ENCODE data around the gene GLRX5. TPM values are rescaled to one million over a fixed set of nuclear protein-coding genes. Genes with fewer than 3 reads are reported as not detected.

The GLRX5 gene
- total RNA-seq, 1 donor from 2014 or later = 39.4 TPM

DNA sequence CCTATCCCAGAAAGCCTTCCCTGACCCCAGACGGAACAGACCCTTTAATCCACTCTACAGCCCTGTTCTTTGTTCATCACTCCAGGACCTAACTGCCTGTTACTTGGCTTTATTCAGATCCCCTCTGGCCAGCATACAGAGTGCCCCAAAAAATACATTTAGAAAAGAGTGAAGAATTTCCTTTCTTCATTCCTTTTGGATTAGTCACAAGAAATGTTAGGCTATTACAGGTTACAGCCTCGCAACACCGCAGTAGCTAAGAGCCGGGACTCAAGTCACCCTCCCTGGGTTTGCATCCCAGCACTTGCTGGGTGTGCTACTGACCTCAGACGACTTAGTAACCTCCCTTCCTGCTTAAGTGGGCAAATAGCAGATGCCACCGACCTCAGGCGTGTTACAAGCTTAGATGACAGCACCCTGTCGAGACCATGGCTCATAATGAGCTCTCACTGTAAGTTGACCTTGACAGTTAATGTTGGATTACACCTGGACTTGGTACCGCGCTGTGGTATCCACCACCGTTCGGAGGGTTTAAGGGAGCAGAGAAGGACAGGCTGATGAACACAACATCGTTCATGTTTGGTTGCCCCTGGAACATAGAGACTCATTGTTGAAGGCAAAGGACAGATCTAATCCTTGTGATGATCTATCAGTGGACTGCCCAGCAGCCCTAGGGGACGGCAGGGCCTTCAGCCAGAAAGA, 12.9 kb downstream of the GLRX5 start:
- intact Hi-C loops (cut with micrococcal nuclease) = no loop called here
- Mint-ChIP-seq H3K27me3 (ENCODE audit: low read depth) (no peaks in the 10 kb centered on the region), H3K27ac (no peak overlapping the region), H3K4me1 (ENCODE audit: low read depth) (peaks cover 8% of the 10 kb centered on the region), H3K4me3 (ENCODE audit: low read depth) (no peak overlapping the region), H3K9me3 (no peaks in the 10 kb centered on the region), H3K36me3 (ENCODE audit: low read depth) (peaks cover 12% of the 10 kb centered on the region)
- no peak for DNase-seq (ENCODE audit: low spot score)

DNA sequence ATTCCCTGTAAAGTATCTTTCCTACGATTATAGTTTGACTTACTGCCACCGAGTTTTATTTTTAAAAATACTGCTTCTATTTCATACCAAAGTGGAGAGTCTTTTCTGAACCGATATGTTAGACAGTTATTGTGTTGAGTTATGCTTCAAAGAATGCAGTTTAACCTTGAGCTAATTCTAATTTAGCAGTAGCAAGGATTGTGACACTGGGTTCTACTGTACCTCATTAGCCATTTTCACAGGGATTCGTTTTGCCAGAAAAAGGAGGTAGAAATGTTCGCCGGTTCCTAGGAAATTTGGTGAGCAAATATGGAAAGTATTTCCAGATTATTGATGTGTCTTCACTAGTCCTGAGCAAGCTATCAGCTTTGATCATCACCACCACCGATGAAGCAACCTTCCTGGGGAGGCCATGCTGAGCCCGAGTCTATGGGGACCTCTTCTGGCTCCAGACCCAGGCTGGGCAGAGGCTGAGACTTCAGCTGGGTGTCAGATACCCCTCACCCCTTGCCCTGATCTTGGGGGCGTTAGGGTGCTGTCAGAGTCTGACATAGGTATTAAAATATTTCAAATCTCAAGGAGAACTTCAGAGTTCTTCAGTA, 13.6 kb downstream of the GLRX5 start:
- intact Hi-C loops (cut with micrococcal nuclease) = no loop called here
- Mint-ChIP-seq H3K36me3 (ENCODE audit: low read depth) (peaks cover 12% of the 10 kb centered on the region), H3K27me3 (ENCODE audit: low read depth) (no peaks in the 10 kb centered on the region), H3K9me3 (no peaks in the 10 kb centered on the region), H3K4me3 (ENCODE audit: low read depth) (no peak overlapping the region), H3K27ac (no peak overlapping the region), H3K4me1 (ENCODE audit: low read depth) (peaks cover 8% of the 10 kb centered on the region)
- DNase-seq (ENCODE audit: low spot score) = no peak

DNA sequence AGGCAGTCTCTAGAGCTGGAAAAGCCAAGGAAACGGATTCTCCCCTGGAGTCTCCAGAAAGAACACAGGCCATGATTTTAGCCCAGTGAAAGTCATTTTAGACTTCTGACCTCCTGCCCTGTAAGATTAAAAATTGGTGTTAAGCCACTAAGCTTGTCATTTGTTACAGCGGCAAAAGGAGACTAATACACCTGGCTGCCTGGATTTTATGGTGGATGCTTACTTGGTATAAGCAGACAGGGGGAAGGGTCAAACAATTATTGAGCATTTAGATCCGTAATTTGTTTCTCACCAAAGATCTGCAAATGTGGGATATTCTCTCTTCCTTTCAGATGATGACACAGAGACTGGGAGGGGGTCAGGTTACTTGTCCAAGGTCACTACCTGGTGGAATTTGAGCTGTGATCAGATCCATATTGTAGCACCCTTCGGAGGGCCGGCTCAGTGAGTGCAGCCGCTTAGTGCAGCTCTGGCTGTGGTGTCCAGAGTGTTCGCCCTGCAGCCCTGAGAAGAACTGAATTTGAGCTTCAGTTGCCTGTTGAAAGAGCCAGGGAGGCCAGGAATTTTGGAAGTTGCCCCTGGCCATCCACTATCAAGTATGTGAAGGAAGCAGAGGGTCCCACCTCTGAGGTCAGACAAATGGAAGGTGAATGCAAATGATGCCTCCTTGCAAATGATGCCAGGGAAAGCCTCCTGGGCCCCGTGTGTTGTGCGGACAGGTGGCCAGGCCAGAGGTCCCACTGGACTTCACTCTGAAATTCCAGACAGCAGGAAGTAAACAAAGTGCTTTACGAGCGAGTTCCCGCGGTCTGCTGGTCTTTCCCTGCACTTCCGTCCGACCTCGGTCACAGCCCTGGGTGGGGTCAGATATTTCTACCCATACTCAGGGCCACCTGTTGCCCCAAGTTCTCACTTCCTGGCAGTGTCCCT, 15.1 kb downstream of the GLRX5 start:
- peaks cover 5% of the 10 kb centered on the region for H3K4me1 Mint-ChIP-seq (ENCODE audit: low read depth)
- peaks cover 7% of the 10 kb centered on the region for H3K36me3 Mint-ChIP-seq (ENCODE audit: low read depth)
- H3K4me3 Mint-ChIP-seq (ENCODE audit: low read depth) = no peak overlapping the region
- H3K9me3 Mint-ChIP-seq = no peaks in the 10 kb centered on the region
- DNase-seq (ENCODE audit: low spot score) = no peak
- intact Hi-C loops (cut with micrococcal nuclease) = no loop called here
- no peaks in the 10 kb centered on the region for H3K27me3 Mint-ChIP-seq (ENCODE audit: low read depth)
- no peak overlapping the region for H3K27ac Mint-ChIP-seq

- Mint-ChIP-seq H3K4me3 (ENCODE audit: low read depth) (no peak overlapping the region), H3K27ac (no peak overlapping the region)
- DNase-seq (ENCODE audit: low spot score) = no peak
These were observed 16.6 kb downstream of the GLRX5 start for GRCh38 chr14:95551435-95551834.

DNA sequence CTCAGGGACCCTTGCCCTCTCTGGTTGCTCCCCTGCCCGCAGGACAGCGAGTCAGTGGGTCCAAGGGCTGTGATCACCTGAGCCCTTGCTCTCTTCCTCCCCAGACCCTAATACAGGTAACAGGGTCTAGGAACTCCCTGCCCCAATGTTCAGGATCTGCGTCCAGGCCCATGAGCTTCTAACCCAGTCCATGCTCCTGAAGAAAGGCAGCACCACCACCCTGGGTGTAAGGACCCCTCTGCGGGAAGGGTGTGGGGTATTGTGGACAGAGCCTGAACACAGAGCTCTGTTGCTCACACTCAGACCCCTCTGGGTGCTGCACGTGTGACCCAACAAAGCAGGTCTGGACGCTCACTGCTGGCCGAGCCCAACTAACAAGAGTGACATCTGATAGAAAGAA, 18.3 kb downstream of the GLRX5 start:
- Mint-ChIP-seq H3K36me3 (ENCODE audit: low read depth) (no peaks in the 10 kb centered on the region), H3K9me3 (no peaks in the 10 kb centered on the region), H3K4me3 (ENCODE audit: low read depth) (no peak overlapping the region), H3K4me1 (ENCODE audit: low read depth) (no peaks in the 10 kb centered on the region), H3K27me3 (ENCODE audit: low read depth) (no peaks in the 10 kb centered on the region), H3K27ac (no peak overlapping the region)
- intact Hi-C loops (cut with micrococcal nuclease) = no loop called here
- no peak for DNase-seq (ENCODE audit: low spot score)

More at GRCh38 chr14:95551435-95551834, 16.6 kb downstream of the GLRX5 start:
- Mint-ChIP-seq H3K4me1 (ENCODE audit: low read depth) (no peaks in the 10 kb centered on the region), H3K36me3 (ENCODE audit: low read depth) (no peaks in the 10 kb centered on the region), H3K27me3 (ENCODE audit: low read depth) (no peaks in the 10 kb centered on the region), H3K9me3 (no peaks in the 10 kb centered on the region)
- intact Hi-C loops (cut with micrococcal nuclease) = no loop called here

- no peaks in the 10 kb centered on the region for H3K36me3 Mint-ChIP-seq (ENCODE audit: low read depth)
- no peak for DNase-seq (ENCODE audit: low spot score)
- no peak overlapping the region for H3K27ac Mint-ChIP-seq
These were observed 20.2 kb downstream of the GLRX5 start for GRCh38 chr14:95555053-95555452.

GRCh38 chr14:95557291-95557690, 22.4 kb downstream of the GLRX5 start:
- H3K4me3 Mint-ChIP-seq (ENCODE audit: low read depth) = no peak overlapping the region
- no peaks in the 10 kb centered on the region for H3K36me3 Mint-ChIP-seq (ENCODE audit: low read depth)
- H3K4me1 Mint-ChIP-seq (ENCODE audit: low read depth) = peaks cover 2% of the 10 kb centered on the region
- DNase-seq (ENCODE audit: low spot score) = no peak
- no peak overlapping the region for H3K27ac Mint-ChIP-seq
- H3K27me3 Mint-ChIP-seq (ENCODE audit: low read depth) = peaks cover 6% of the 10 kb centered on the region
- no peaks in the 10 kb centered on the region for H3K9me3 Mint-ChIP-seq
- intact Hi-C loops (cut with micrococcal nuclease) = no loop called here

More at GRCh38 chr14:95555053-95555452, 20.2 kb downstream of the GLRX5 start:
- no peak overlapping the region for H3K4me3 Mint-ChIP-seq (ENCODE audit: low read depth)
- no peaks in the 10 kb centered on the region for H3K4me1 Mint-ChIP-seq (ENCODE audit: low read depth)
- H3K27me3 Mint-ChIP-seq (ENCODE audit: low read depth) = no peaks in the 10 kb centered on the region
- intact Hi-C loops (cut with micrococcal nuclease) = no loop called here
- no peaks in the 10 kb centered on the region for H3K9me3 Mint-ChIP-seq

DNA sequence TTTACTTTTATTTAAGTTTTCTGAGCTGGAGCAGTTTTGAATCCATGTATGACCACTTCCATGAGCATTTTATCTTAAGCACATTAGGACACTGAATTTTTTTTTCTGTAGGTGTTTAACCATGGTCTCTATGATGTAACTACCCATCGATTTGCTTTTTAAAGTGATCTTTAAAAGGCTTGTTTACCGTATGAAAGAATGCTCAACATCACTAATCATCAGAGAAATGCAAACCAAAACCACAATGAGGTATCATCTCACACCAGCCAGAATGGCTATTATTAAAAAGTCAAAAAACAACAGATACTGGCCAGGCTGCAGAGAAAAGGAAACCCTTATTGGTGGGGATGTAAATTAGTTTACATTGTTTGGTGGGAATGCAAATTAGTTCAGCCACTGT, 23.0 kb downstream of the GLRX5 start:
- intact Hi-C loops (cut with micrococcal nuclease) = no loop called here
- no peak for DNase-seq (ENCODE audit: low spot score)
- Mint-ChIP-seq H3K27ac (no peak overlapping the region), H3K4me3 (ENCODE audit: low read depth) (no peak overlapping the region), H3K36me3 (ENCODE audit: low read depth) (no peaks in the 10 kb centered on the region), H3K4me1 (ENCODE audit: low read depth) (peaks cover 2% of the 10 kb centered on the region), H3K9me3 (no peaks in the 10 kb centered on the region), H3K27me3 (ENCODE audit: low read depth) (peaks cover 7% of the 10 kb centered on the region)

DNA sequence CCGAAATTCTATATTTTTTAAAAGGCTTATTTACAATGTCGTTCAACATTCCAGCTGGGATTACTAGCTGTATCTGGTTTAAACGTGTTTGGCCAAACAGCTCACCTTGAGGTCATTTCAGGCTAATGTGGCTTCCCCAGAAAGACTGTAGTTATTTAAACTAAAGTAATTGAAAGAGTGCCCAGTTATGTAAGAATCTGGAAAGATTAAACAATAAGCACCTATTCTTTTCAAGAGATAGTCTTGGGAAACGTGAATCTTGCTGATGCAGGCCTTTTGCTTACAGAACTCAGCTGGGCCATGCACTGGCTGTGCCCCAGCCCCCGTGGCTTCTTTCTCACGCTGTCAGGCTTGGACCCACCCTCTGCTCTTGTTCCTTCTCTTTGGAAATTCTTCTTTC, 24.4 kb downstream of the GLRX5 start:
- DNase-seq (ENCODE audit: low spot score) = no peak
- Mint-ChIP-seq H3K36me3 (ENCODE audit: low read depth) (no peaks in the 10 kb centered on the region), H3K27me3 (ENCODE audit: low read depth) (peaks cover 9% of the 10 kb centered on the region), H3K4me1 (ENCODE audit: low read depth) (peaks cover 2% of the 10 kb centered on the region), H3K27ac (no peak overlapping the region), H3K9me3 (no peaks in the 10 kb centered on the region), H3K4me3 (ENCODE audit: low read depth) (no peak overlapping the region)
- intact Hi-C loops (cut with micrococcal nuclease) = no loop called here

GRCh38 chr14:95561001-95561412, 26.2 kb downstream of the GLRX5 start:
- peak; percentile 80 for DNase-seq (ENCODE audit: low spot score)
- Mint-ChIP-seq H3K27me3 (ENCODE audit: low read depth) (peaks cover 9% of the 10 kb centered on the region), H3K27ac (no peak overlapping the region), H3K4me3 (ENCODE audit: low read depth) (no peak overlapping the region), H3K4me1 (ENCODE audit: low read depth) (peaks cover 2% of the 10 kb centered on the region), H3K9me3 (no peaks in the 10 kb centered on the region), H3K36me3 (ENCODE audit: low read depth) (no peaks in the 10 kb centered on the region)
- intact Hi-C loops (cut with micrococcal nuclease) = loop anchor here (1.0 to 2.0 kb wide), 4 partner anchors 123 to 714 kb away; no protein-coding TSS in a partner anchor

DNA sequence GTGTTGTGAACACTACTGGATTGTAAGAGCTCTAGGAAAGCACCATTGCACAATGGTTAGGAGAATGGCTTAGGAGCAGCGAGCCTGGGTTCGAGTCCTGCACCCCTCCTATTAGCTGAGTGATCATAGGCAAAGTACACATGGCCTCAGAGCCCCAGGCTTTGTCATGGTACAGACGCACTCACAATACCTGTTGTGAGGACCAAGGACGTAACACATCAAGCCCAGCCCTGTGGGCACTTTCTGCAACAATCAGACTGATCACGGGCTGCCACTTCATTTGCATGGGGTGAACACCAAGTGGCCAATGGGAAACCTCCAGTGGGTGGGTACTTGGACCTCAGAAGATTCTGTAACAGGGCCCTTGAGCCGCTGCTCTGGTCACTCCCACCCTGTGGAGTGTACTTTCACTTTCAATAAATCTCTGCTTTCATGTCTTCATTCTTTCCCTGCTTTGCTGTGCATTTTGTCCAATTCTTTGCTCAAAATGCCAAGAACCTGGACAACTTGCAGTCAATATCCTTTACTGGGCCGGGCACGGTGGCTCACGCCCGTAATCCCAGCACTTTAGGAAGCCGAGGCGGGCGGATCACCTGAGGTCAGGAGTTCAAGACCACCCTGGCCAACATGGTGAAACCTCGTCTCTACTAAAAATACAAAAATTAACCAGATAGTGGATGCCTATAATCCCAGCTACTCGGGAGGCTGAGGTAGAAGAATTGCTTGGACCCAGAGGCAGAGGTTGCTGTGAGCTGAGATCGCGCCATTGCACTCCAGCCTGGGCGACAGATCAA, 28.2 kb downstream of the GLRX5 start:
- no peak for DNase-seq (ENCODE audit: low spot score)
- H3K36me3 Mint-ChIP-seq (ENCODE audit: low read depth) = no peaks in the 10 kb centered on the region
- H3K27me3 Mint-ChIP-seq (ENCODE audit: low read depth) = peaks cover 9% of the 10 kb centered on the region
- no peaks in the 10 kb centered on the region for H3K9me3 Mint-ChIP-seq
- intact Hi-C loops (cut with micrococcal nuclease) = no loop called here
- peaks cover 2% of the 10 kb centered on the region for H3K4me1 Mint-ChIP-seq (ENCODE audit: low read depth)
- no peak overlapping the region for H3K27ac Mint-ChIP-seq
- no peak overlapping the region for H3K4me3 Mint-ChIP-seq (ENCODE audit: low read depth)

GRCh38 chr14:95564060-95564459, 29.2 kb downstream of the GLRX5 start:
- H3K27me3 Mint-ChIP-seq (ENCODE audit: low read depth) = peaks cover 12% of the 10 kb centered on the region

More at GRCh38 chr14:95564060-95564459, 29.2 kb downstream of the GLRX5 start:
- H3K27ac Mint-ChIP-seq = no peak overlapping the region
- H3K4me3 Mint-ChIP-seq (ENCODE audit: low read depth) = no peak overlapping the region
- H3K9me3 Mint-ChIP-seq = no peaks in the 10 kb centered on the region
- H3K4me1 Mint-ChIP-seq (ENCODE audit: low read depth) = peaks cover 2% of the 10 kb centered on the region
- intact Hi-C loops (cut with micrococcal nuclease) = no loop called here
- no peaks in the 10 kb centered on the region for H3K36me3 Mint-ChIP-seq (ENCODE audit: low read depth)
- DNase-seq (ENCODE audit: low spot score) = no peak
